Body of pancreas (tissue), 4 donors: ENCODE results near the gene DYNLT1. TPM values are rescaled to one million over a fixed set of nuclear protein-coding genes. Genes with fewer than 3 reads are reported as not detected.
"Not testable (repeated sequence)": the region's sequence is repeated elsewhere in the genome, so short reads cannot be mapped to it uniquely, and the experiment has no call there.

Experiments used
- ATAC-seq: fragments of 150-250 bp; one replicate; pipeline ENCODE4 v1.9.1; 2016
- DNase-seq, 4 donors: peaks; one replicate each; pipeline ENCODE4 v3.0.0-alpha.2; 2019
- H3K27ac ChIP-seq, 4 donors: fragments of 200-600 bp; sonication (generic); 1 replicate in 3 of 4; 2 replicates in 1 of 4; pipeline versions ENCODE4 v1.5.1 to v1.6.1; 2016 to 2019; ENCODE audit warnings: mild to moderate bottlenecking in 1 of 4, mixed read lengths in 1 of 4, moderate library complexity in 1 of 4
- H3K27me3 ChIP-seq, 2 donors: fragments of 200-600 bp; sonication (generic); one replicate each; pipeline ENCODE4 v1.6.0; 2016; ENCODE audit warnings: mild to moderate bottlenecking in 1 of 2
- H3K36me3 ChIP-seq, 2 donors: fragments of 200-600 bp; sonication (generic); replicated peaks in 1 of 2; 2 replicates each; pipeline ENCODE4 v1.5.1; 2016; ENCODE audit warnings: low read depth in 2 of 2; ENCODE audit not compliant: insufficient read depth in 1 of 2
- H3K4me1 ChIP-seq: fragments of 200-600 bp; sonication (generic); one replicate; pipeline ENCODE4 v1.6.0; 2016
- H3K4me3 ChIP-seq, 2 donors: fragments of 200-600 bp; sonication (generic); 1 replicate in 1 of 2; 2 replicates in 1 of 2; pipeline ENCODE4 v1.5.1; 2016 to 2019
- H3K9me3 ChIP-seq, 3 donors: fragments of 200-600 bp; sonication (generic); 1 replicate in 2 of 3; 2 replicates in 1 of 3; pipeline ENCODE4 v1.5.1; 2016
- CTCF ChIP-seq, 7 experiments: fragments of 450-650 bp in 4 of 7; fragments of 200-600 bp in 3 of 7; sonication (generic) in 3 of 7; IDR thresholded peaks; one replicate each; pipeline ENCODE4 v1.5.1; 2016 to 2019; ENCODE audit warnings: antibody characterized with exemption in 7 of 7
- POLR2A ChIP-seq, 3 donors: fragments of 450-650 bp; IDR thresholded peaks; one replicate each; pipeline ENCODE4 v1.6.1; 2016; ENCODE audit warnings: antibody characterized with exemption in 3 of 3, mild to moderate bottlenecking in 2 of 3
- WGBS, 2 donors: methylation state at CpG; one replicate each; pipeline ENCODE4 v1.1.5; 2017; 5-methylcytosine and 5-hydroxymethylcytosine counted together
- intact Hi-C: fragments of 100-400 bp; cut with DNase I; formaldehyde crosslinking; loops from one replicate; pipeline ENCODE4 v1.15.1; 2023
- total RNA-seq, 2 donors: library from RNA; depleted of rRNA; stranded (reverse); fragments of >200 nt; gene quantifications; one replicate each; pipeline ENCODE4 v1.1.0, GENCODE V29; 2016

The DYNLT1 gene
- total RNA-seq, 2 donors from 2014 or later, result 36.1 to 39.2 TPM

GRCh38 chr6:158622545-158623190, 21.9 kb downstream of the DYNLT1 start:
- no peak overlapping the region for H3K4me3 ChIP-seq
- DNase-seq (peak in 1 of 4 donors; percentile 1), ATAC-seq (no peak)
- peaks cover 12% of the 10 kb centered on the region for H3K4me1 ChIP-seq
- intact Hi-C loops, result no loop called here
- H3K9me3 ChIP-seq, result no peaks in the 10 kb centered on the region
- TF ChIP-seq CTCF (IDR thresholded peaks at IDR 0.05) (no peak), POLR2A (IDR thresholded peaks at IDR 0.05) (no peak)
- no peaks in the 10 kb centered on the region for H3K27me3 ChIP-seq
- 82 to 84% methylated on average over 10 of the region's 10 CpGs for WGBS, 2 donors
- H3K27ac ChIP-seq, result no peak overlapping the region
- peaks cover 0 to 10% of the 10 kb centered on the region in 2 donors for H3K36me3 ChIP-seq

GRCh38 chr6:158621694-158622544, 22.6 kb downstream of the DYNLT1 start:
- peaks cover 12% of the 10 kb centered on the region for H3K4me1 ChIP-seq
- ATAC-seq, result no peak
- peak in 1 of 4 donors; percentile 7 for DNase-seq
- H3K36me3 ChIP-seq, result peaks cover 0 to 10% of the 10 kb centered on the region in 2 donors
- intact Hi-C loops, result no loop called here
- 91 to 92% methylated on average over 20 to 25 of the region's 25 CpGs for WGBS, 2 donors
- TF ChIP-seq CTCF (IDR thresholded peaks at IDR 0.05) (no peak), POLR2A (IDR thresholded peaks at IDR 0.05) (no peak)
- H3K9me3 ChIP-seq, result no peaks in the 10 kb centered on the region
- H3K27me3 ChIP-seq, result no peaks in the 10 kb centered on the region
- H3K27ac ChIP-seq, result no peak overlapping the region
- no peak overlapping the region for H3K4me3 ChIP-seq

- Histone ChIP-seq H3K27ac (no peak overlapping the region), H3K4me1 (peaks cover 12% of the 10 kb centered on the region), H3K9me3 (no peaks in the 10 kb centered on the region), H3K27me3 (no peaks in the 10 kb centered on the region), H3K36me3 (peaks cover 0 to 8% of the 10 kb centered on the region in 2 donors), H3K4me3 (no peak overlapping the region)
- no peak for ATAC-seq
- intact Hi-C loops, result no loop called here
- 74% methylated on average over 13 of the region's 13 CpGs for WGBS, 2 donors
- DNase-seq, result peak in 1 of 4 donors; percentile 7
- TF ChIP-seq POLR2A (IDR thresholded peaks at IDR 0.05) (no peak), CTCF (IDR thresholded peaks at IDR 0.05) (no peak)
Observed at GRCh38 chr6:158620963-158621693, 23.4 kb downstream of the DYNLT1 start.

- ATAC-seq, result peak; percentile 53
Observed at GRCh38 chr6:158619922-158620801, 24.4 kb downstream of the DYNLT1 start.

GRCh38 chr6:158618289-158618688, 26.3 kb downstream of the DYNLT1 start:
- WGBS, 2 donors, result 83 to 100% methylated on average over 3 of the region's 3 CpGs
- peaks cover 12% of the 10 kb centered on the region for H3K4me1 ChIP-seq
- H3K36me3 ChIP-seq, DNase-seq, H3K9me3 ChIP-seq, H3K27ac ChIP-seq, H3K4me3 ChIP-seq, H3K27me3 ChIP-seq, ATAC-seq, intact Hi-C loops: not testable (repeated sequence)

More at GRCh38 chr6:158619922-158620801, 24.4 kb downstream of the DYNLT1 start:
- H3K4me3 ChIP-seq, result no peak overlapping the region
- H3K4me1 ChIP-seq, result peaks cover 12% of the 10 kb centered on the region
- 79 to 83% methylated on average over 16 to 17 of the region's 17 CpGs for WGBS, 2 donors
- peak in 1 of 4 donors; percentile 15 for DNase-seq
- H3K9me3 ChIP-seq, result no peaks in the 10 kb centered on the region
- TF ChIP-seq CTCF (IDR thresholded peaks at IDR 0.05), result no peak
- no peak for TF ChIP-seq POLR2A (IDR thresholded peaks at IDR 0.05)
- H3K27ac ChIP-seq, result no peak overlapping the region
- intact Hi-C loops, result no loop called here
- no peaks in the 10 kb centered on the region for H3K27me3 ChIP-seq
- H3K36me3 ChIP-seq, result peaks cover 0 to 4% of the 10 kb centered on the region in 2 donors

GRCh38 chr6:158614606-158615005, 29.9 kb downstream of the DYNLT1 start:
- H3K9me3 ChIP-seq, intact Hi-C loops, DNase-seq, H3K27ac ChIP-seq, ATAC-seq, H3K4me3 ChIP-seq, H3K36me3 ChIP-seq, H3K27me3 ChIP-seq: not testable (repeated sequence)
- 93 to 100% methylated on average over 3 of the region's 3 CpGs for WGBS, 2 donors
- H3K4me1 ChIP-seq, result peaks cover 18% of the 10 kb centered on the region
